ENCODE data around the gene HELB.

HELB gene

DNA sequence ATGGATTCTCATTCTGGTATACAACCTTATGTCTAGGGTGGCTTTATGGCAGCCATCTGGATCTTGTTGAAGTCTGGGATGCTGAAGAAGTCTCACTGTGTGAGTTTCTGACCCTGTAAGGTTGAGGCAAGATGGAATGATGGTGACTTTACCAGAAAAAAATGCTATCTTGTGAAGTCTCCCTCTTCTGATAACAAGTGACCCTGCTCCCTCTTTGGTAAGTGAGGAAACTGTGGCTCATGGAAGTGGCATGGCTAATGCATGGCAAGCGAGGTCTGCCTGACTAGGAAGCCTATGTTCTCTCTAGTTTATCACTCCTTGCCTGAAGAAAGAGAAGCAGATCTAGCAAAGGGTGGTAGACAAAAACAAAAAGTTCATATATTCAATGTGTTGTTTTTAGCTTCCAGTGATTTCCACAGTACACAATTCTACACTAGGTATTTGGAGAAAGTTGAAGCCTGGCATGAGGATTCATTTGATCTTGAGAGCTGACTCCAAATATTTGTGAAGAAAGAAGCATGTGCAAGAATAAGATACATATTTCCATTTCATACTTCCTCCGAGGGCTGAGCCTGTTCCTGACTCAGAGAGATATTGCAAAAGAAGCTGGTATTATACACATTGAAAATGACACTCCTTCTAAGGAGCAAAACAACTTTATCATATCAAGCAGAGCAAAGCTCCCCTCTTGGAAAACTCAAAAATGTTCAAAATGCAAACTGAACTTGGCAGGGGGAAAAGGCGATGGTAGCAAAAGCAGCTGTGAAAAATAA is 63.6 kb downstream of the HELB start:
- DNase-seq (ENCODE audit: low read depth): peak; percentile 48

DNA sequence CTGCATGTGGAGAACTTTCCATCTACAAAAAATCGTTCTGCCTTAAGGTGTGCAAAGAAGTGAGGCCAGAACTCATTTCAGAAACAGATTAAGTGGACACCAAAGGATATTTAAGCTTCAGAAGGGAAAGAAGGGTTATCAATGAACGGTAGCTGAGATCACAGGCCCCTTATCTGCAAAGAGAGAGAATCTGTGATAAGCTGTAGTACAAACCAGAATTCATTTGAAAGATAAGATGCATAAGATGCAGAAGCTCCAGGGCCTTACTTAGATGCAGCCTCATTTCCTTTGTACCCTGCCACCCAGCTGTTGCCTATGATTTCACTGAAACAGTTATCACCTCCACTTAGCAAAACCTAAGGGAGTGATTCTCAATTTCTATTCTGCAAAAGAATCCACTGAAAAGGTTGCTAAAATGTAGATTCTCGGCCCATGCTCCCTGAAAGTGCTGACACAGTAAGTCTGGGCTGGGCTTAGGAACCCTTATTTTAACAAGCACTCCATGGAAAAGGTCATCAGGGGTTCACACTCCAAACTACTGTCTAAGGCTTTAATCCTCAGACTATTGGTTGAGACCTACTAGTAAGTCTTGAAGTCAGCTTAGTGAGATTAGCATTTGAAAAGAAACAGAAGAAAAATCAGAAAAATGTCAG is 64.8 kb downstream of the HELB start:
- no peak for DNase-seq (ENCODE audit: low read depth)

DNA sequence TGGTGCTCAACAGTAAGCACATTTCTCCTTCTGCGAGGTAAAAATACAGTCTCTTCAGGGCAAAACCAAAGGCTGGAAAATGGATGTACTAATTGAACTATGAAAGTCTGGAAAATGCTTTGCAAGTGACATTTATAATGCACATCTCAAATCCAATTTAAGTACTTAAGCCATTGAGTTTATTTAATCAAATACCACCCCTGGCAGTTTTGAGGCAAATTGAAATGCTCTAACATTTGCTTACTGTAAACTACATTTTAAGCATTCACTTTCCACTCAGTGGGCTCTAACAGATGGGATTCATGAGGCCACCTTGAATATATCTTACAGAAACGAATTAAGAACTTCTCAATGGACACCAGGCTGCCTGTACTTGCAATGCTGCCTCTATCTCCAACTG is 69.7 kb downstream of the HELB start:
- no peak for DNase-seq (ENCODE audit: low read depth)

DNA sequence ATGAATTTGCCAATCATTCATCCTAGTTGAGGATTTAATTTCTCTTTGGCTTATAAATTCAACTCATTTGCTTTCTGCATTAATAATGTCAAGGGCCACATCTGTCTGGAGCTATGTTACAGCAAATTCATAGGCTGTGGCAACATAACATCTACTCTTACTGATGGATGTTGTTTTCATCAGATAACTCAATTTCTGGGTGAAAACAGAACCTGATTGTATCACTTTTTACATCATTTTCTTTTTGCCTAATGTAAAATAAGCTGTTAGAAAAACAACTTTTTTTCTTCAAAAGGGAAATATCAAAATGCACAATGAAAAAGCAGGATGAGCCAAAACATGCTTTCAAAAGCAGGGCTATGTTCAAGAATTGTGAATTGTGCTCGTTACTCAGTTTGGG is 73.3 kb downstream of the HELB start:
- no peak for DNase-seq (ENCODE audit: low read depth)

DNA sequence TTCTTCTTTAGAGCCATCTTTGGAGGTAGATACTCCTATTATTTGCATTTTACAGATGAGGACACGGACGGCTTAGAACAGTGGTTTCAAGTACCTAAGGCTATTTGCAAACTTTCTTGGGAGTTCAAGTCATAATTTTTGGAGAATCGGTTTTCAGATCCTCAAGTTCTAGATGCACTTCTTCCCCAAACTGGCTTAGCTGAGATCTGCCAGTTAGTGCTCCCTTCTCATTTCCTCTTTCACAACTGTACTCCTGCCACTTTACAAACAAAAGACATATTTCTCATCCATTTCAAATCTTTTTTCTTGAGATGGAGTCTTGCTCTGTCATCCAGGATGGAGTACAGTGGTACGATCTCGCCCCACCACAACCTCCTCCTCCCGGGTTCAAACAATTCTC is 77.3 kb downstream of the HELB start:
- no peak for DNase-seq (ENCODE audit: low read depth)

DNA sequence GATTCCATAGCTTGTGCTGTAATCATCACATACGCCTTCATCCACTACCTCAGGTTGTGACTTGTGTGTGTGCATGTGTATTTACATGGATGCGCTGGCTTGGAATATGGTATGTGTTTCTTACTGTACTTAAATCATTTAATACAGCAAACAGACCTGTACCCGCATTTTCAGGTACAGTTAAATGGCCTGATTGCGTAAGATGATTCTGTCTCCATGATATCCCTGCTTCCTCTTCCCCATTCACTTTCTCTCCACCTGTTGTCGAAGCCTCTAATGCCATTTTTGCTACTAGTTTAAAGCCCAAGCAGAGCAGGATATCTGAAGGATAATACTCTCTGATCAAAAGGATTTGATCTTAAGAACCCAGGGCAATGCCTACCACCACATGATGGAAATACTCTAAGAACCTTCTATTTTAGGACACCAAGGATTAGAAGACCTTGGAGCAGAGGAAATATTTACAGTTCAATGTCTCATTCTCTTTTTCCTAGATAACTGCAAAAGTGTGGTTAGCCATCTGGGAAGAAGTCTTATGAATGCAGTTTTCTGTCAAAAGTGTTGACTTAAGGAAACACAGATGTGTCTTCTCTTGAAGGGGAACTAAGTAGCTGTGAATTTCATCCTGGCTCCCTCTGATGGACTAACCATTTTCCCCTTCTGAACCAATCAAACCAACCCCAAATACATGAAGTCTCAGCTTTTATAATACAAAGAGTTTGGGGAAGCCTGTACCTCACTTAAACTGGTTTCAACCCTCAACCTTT is 78.7 kb downstream of the HELB start:
- no peak for DNase-seq (ENCODE audit: low read depth)

DNA sequence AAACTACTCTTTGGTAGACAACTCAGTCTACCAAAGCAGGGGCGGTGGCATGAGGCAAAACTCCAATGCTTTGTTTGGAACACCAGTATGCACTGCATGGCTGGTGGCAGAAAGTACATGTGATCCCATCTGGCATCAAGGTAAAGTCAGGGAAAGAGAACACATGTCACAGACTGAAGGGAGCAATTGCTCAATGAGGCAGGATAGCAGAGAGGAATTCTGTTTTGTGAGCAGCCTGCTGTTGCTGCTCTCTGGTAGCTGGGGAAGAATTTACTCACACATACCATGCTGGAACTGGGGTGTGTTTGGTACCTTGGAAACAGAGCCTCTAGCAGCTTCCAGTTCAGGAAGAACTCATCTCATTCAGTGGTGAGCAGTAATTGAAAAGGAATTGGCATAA is 84.8 kb downstream of the HELB start:
- no peak for DNase-seq (ENCODE audit: low read depth)
